Measurements from ENCODE around the gene FANCC.
"Not testable (repeated sequence)": the region's sequence is repeated elsewhere in the genome, so short reads cannot be mapped to it uniquely, and the experiment has no call there.

FANCC gene

DNA sequence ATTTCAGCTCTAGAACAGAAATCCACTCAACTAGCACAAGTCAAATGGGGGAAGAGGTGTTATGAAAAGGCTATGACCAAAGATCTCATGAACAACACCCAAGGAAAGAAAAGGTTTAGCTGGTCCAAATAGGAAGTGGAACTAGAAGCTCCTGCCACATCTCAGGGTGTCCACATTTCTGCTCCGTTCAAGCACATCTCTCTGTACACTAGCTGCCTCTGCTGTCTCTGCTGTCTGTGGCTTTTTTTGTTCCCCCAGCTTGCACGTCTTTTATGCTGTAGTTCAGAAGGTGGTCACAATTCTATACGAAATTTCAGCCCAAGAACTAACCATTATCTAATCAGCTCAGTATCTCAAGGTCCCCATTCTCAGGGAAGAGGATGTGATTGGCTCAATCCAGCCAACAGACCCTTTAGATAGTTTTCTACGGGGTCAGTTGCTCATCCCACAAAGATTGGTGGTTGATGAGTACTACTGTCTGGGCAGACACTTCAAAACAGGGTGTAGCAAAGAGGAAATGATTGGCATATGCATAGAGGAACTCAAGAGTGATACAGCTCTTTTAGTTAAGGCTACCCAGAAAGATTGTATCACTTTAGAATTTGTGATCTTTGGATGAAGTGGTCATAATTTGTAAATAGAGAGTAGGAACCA, 44.0 kb downstream of the FANCC start:
- TF ChIP-seq, protein P1, sequence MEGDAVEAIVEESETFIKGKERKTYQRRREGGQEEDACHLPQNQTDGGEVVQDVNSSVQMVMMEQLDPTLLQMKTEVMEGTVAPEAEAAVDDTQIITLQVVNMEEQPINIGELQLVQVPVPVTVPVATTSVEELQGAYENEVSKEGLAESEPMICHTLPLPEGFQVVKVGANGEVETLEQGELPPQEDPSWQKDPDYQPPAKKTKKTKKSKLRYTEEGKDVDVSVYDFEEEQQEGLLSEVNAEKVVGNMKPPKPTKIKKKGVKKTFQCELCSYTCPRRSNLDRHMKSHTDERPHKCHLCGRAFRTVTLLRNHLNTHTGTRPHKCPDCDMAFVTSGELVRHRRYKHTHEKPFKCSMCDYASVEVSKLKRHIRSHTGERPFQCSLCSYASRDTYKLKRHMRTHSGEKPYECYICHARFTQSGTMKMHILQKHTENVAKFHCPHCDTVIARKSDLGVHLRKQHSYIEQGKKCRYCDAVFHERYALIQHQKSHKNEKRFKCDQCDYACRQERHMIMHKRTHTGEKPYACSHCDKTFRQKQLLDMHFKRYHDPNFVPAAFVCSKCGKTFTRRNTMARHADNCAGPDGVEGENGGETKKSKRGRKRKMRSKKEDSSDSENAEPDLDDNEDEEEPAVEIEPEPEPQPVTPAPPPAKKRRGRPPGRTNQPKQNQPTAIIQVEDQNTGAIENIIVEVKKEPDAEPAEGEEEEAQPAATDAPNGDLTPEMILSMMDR (conservative IDR thresholded peaks at IDR 0.05; ENCODE audit: low read depth, low read length): no peak
- no peak for DNase-seq (ENCODE audit: low read depth)
- no peak overlapping the region for H3K4me3 ChIP-seq (ENCODE audit: low read length)

DNA sequence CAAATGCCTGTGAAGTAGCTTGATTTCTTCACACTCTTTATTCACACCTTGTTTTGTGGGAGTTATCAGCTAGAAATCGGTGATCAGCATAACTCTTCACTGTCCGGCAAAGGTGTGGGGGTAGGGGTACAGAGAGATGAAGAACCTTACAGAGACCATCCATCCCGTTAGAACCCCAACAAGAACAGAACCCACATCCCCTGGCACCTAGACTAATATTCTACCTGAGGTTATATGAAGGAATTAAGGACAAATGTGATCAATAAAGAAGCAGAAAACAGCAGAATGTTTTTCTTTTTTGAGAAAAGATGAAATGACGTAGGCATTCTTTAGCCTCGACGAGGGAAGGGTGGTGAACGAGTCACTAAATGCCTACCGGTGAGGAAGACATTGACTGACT, 44.7 kb downstream of the FANCC start:
- H3K4me3 ChIP-seq (ENCODE audit: low read length): no peak overlapping the region
- TF ChIP-seq, protein P1 (conservative IDR thresholded peaks at IDR 0.05; ENCODE audit: low read depth, low read length): no peak
- no peak for DNase-seq (ENCODE audit: low read depth)

DNA sequence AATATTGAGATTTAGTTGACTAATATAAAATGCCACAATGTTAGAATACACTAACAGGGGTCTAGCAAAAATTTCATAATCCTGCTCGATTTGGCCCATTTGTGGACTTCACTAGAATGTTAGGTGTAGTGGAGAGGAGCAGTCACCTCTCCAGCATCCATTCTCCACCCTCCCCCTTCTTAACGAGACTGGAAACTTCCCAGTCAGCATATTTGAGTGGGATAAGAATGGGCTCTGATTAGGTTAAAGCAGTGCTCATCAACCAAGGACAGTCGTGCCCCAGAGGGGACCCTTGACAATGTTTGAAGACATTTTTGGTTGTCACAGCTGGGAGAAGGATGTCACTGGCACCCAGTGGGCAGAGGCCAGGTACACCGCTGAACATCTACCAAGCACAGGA, 46.7 kb downstream of the FANCC start:
- H3K4me3 ChIP-seq (ENCODE audit: low read length): no peak overlapping the region
- no peak for DNase-seq (ENCODE audit: low read depth)
- TF ChIP-seq, protein P1 (conservative IDR thresholded peaks at IDR 0.05; ENCODE audit: low read depth, low read length): no peak

DNA sequence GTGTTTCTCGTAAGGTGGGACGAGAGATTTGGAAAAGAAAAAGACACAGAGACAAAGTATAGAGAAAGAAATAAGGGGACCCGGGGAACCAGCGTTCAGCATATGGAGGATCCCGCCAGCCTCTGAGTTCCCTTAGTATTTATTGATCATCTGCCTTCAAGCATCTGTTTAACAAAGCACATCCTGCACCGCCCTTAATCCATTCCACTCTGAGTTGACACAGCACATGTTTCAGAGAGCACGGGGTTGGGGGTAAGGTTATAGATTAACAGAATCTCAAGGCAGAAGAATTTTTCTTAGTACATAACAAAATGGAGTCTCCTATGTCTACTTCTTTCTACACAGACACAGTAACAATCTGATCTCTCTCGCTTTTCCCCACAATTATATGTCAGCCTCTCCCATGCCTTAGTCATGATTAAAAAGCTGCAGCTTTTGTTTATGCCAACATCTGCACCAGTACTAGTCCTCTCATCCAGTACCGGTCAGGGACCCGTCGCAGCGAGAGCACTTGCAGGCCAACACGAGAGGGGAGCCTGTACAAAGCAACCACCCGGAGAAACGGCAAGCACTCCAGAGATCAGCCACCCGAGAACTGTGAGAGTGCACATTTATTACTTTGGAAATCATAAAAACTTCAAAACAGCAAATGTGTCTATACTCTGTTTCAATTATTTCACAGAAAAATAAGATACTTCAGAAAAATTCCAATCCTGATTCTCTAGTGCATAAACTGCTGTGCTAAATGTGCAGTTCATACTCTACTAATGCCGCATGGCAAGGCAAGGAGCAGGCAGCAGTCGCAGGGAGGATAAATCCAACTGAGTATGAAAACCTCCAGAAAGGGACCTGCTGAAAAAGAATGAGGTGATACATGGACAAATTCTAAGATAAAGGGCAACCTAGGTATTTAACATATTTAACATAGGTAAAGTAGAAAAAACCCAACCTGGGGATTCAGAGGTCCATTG, 47.4 kb downstream of the FANCC start:
- H3K4me3 ChIP-seq (ENCODE audit: low read length); DNase-seq (ENCODE audit: low read depth): not testable (repeated sequence)

DNA sequence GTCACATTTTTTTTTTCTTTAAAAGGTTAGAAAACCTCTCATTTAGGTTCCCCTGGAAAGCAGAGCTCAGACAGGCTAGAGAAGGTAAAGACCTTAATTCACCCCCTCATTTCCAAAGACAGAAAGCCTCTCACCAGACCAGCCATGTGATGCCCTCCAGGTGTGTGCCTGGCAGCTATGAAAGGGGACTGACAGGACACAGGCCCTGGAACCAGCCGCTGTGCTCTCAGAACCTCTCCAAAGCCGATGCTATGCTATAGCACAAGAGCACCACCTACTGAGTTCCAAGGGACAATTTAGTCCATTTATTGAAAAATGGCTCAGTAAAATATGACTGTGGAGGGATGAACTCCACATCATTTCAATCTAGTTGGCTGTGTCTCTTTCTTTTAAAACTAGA, 48.8 kb downstream of the FANCC start:
- no peak for DNase-seq (ENCODE audit: low read depth)
- H3K4me3 ChIP-seq (ENCODE audit: low read length): no peak overlapping the region
- TF ChIP-seq, protein P1 (conservative IDR thresholded peaks at IDR 0.05; ENCODE audit: low read depth, low read length): peak; percentile 67

DNA sequence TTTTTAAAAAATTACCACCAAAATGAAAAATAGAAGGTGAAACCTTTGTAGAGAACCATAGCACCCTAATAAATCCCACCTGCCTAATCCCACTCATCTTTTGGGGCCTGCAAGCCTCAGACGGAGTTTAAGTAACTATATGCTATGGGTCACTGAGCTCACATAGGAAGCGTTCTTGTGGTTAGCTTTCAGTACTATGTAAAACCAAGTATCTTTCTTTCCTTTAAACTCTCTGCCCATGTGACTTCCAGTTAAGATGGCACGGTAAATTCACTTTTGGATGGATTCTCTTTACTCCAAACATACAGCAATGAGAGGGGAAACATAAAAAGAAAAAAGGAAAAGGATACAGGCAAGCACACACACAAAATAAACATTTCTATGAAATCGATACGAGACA, 50.9 kb downstream of the FANCC start:
- DNase-seq (ENCODE audit: low read depth): no peak
- H3K4me3 ChIP-seq (ENCODE audit: low read length): no peak overlapping the region
- TF ChIP-seq, protein P1 (conservative IDR thresholded peaks at IDR 0.05; ENCODE audit: low read depth, low read length): no peak

DNA sequence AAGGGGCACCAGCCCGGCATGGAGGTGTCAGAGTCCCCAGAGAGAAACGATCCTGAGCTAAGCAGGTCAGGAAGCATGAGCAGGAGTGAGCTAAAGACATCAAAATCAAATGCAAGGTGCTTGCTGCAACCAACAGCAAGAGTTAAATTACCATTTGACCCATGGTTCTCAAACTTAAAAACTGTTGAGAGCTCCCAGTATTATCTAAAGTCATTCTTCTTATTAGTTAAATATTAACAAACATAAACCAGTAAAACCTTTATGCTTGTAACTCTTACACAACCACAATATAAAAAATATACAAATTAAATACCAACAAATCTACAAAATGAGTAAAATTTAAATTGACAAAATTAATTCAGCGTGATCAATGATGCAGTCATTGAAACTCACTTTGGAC, 51.5 kb downstream of the FANCC start:
- H3K4me3 ChIP-seq (ENCODE audit: low read length): no peak overlapping the region
- TF ChIP-seq, protein P1 (conservative IDR thresholded peaks at IDR 0.05; ENCODE audit: low read depth, low read length): no peak
- no peak for DNase-seq (ENCODE audit: low read depth)

All from retinal pigment epithelial cell (primary cell).